A549 (cell line): ENCODE results near the gene CALML3.

Experiments
- MAX ChIP-seq: IDR thresholded peaks from 2 replicates; pipeline ENCODE4 v1.6.1; 2012
- MYC ChIP-seq: IDR thresholded peaks from 2 replicates; pipeline ENCODE4 v1.6.1; 2012; ENCODE audit warnings: mild to moderate bottlenecking, inconsistent platforms, low read length, improper control_type of control experiment, borderline replicate concordance
- POLR2AphosphoS2 ChIP-seq: conservative IDR thresholded peaks from 2 replicates; pipeline ENCODE4 v1.6.1; 2012; ENCODE audit warnings: low read length, improper control_type of control experiment, inconsistent platforms
- RAD21 ChIP-seq, 2 experiments: fragments of >200 bp in 1 of 2; sonication (Bioruptor Twin) in 1 of 2; formaldehyde crosslinking in 1 of 2; IDR thresholded peaks in 1 of 2; conservative IDR thresholded peaks in 1 of 2; 2 replicates in 1 of 2; 3 replicates in 1 of 2; pipeline ENCODE4 v1.6.1; 2012 to 2018; ENCODE audit warnings: inconsistent platforms in 1 of 2
- TF ChIP-seq, protein P1 (sequence below): fragments of >200 bp; sonication (Bioruptor Twin); formaldehyde crosslinking; IDR thresholded peaks from 3 replicates; pipeline ENCODE4 v1.5.1; 2016

DNA sequence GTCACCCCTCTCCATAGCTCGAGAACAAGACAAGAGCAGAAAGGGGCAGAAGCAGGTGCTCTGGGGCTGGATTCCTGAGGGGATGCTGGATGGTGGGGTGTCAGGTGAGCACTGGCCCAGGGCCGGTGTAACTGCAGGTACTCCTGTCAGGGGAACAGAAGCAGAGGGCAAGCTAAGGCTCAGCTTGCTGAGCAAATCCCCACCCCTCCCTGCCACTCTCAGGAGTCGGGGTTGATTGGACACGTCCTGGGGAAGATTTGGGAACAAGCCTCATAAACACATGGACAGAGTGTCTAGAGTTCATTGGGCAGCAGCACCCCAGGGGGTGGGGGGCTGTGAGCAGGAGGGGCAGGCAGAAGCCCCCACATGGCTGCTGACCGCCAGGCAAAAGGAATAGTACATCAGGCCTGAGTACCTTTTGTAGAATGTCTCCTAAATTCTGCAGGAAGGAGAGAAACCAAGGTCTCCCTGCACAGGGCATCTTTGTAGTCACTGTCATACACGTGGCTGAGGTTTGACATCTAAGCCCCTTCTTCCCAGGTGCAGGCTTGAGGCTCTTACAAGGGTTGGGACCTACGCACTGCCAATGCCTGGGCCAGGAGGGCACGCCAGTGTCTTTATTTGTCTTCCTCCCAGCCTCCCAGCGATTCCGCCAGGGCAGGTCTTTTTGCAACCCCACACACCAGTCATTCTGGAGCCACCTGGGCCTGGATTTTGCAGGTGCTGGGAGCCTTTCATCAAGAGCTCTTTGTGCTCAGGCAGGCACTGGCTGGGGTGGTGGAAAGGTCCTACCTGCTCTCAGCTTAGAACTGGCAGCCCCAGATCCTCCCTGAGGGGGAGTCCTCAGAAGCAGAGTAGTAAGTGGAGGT lies 2.8 kb downstream of the CALML3 start:
- TF ChIP-seq RAD21 (conservative IDR thresholded peaks at IDR 0.05 in 1 of 2, IDR thresholded peaks at IDR 0.05 in 1 of 2) (no peak), POLR2AphosphoS2 (no peak), MYC (no peak), MAX (no peak)
- TF ChIP-seq, protein P1, sequence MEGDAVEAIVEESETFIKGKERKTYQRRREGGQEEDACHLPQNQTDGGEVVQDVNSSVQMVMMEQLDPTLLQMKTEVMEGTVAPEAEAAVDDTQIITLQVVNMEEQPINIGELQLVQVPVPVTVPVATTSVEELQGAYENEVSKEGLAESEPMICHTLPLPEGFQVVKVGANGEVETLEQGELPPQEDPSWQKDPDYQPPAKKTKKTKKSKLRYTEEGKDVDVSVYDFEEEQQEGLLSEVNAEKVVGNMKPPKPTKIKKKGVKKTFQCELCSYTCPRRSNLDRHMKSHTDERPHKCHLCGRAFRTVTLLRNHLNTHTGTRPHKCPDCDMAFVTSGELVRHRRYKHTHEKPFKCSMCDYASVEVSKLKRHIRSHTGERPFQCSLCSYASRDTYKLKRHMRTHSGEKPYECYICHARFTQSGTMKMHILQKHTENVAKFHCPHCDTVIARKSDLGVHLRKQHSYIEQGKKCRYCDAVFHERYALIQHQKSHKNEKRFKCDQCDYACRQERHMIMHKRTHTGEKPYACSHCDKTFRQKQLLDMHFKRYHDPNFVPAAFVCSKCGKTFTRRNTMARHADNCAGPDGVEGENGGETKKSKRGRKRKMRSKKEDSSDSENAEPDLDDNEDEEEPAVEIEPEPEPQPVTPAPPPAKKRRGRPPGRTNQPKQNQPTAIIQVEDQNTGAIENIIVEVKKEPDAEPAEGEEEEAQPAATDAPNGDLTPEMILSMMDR: no peak
